ENCODE results near the gene BEGAIN. TPM values are rescaled to one million over a fixed set of nuclear protein-coding genes. Genes with fewer than 3 reads are reported as not detected.

BEGAIN gene
- total and polyA plus RNA-seq, 10 donors = 1.8 to 10.0 (median 5.6) TPM

DNA sequence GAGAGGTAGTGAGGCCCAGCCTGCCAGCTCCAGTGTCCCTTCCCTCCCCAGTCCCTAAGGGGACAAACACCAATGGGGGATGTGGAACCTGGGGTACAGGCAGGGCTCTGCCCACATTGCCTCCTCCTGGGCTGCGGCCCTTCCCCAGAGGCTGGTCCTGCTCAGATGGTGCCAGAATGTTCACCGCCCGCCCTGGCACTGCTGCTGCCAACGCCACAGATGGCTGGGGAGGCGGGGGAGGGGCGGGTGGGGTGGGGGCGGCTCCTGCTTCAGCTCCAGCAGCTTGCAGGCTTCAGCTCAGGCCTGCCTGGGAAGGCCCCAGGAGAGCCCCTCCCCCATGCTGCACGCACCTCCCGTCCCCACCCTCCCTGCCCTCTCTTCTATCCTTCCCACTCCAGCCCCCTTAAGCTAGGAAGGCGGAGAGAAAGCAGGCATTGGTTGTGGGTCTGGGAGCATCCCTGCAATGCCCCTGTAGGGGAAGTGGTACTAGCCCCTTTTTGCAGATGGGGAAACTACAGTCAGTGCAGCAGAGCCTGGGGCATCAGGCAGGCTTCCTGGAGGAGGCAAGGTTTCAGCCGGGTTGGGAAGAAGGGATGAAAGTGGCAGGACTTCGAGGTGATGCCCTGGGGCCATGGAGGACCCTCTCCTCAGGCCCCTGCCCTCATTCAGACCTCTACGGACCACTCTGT is 2.0 kb upstream of the BEGAIN start:
- no peak overlapping the region for H3K27ac ChIP-seq
- H3K4me1 ChIP-seq = peaks cover 6 to 21% (median 14%) of the 10 kb centered on the region in 6 donors
- TF ChIP-seq, protein P1, sequence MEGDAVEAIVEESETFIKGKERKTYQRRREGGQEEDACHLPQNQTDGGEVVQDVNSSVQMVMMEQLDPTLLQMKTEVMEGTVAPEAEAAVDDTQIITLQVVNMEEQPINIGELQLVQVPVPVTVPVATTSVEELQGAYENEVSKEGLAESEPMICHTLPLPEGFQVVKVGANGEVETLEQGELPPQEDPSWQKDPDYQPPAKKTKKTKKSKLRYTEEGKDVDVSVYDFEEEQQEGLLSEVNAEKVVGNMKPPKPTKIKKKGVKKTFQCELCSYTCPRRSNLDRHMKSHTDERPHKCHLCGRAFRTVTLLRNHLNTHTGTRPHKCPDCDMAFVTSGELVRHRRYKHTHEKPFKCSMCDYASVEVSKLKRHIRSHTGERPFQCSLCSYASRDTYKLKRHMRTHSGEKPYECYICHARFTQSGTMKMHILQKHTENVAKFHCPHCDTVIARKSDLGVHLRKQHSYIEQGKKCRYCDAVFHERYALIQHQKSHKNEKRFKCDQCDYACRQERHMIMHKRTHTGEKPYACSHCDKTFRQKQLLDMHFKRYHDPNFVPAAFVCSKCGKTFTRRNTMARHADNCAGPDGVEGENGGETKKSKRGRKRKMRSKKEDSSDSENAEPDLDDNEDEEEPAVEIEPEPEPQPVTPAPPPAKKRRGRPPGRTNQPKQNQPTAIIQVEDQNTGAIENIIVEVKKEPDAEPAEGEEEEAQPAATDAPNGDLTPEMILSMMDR (IDR thresholded peaks at IDR 0.05 in 8 of 11, conservative IDR thresholded peaks at IDR 0.05 in 3 of 11) = no peak
- no peak for TF ChIP-seq POLR2AphosphoS5 (IDR thresholded peaks at IDR 0.05)
- TF ChIP-seq POLR2A (IDR thresholded peaks at IDR 0.05) = no peak
- no peaks in the 10 kb centered on the region for H3K36me3 ChIP-seq
- intact Hi-C loops (cut with DNase I; ENCODE audit: low total_unique reads) = no loop called here
- H3K9me3 ChIP-seq = no peaks in the 10 kb centered on the region
- no peak overlapping the region for H3K4me3 ChIP-seq
- peaks cover 0 to 71% (median 26%) of the 10 kb centered on the region in 7 donors for H3K27me3 ChIP-seq (replicated peaks in 1 of 7)
- WGBS, 5 donors = 74 to 84% (median 79%) methylated on average over 6 to 13 of the region's 13 CpGs
- peak; percentile 40 for DNase-seq

DNA sequence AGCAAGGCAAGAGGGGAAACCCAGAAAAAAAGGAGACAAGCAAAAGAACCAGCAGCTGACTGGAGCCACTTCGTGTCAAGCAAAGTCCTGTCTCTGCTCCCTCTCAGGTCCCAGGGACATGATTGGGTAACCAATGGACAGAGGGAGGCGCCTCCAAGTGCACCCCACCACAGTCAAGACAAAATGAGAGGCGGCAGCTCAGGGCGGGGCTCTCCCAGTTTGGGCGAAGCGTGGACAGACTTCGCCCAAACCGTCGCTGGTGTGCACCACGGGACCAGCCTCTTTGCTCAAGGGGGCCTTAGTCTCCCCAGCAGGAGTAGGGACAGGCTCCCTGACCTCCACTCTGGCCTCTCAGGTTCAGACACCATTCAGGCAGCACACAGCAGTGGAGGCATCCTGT is 1.5 kb upstream of the BEGAIN start:
- 65 to 88% (median 79%) methylated on average over 4 to 10 of the region's 10 CpGs for WGBS, 5 donors
- peak; percentile 54 for DNase-seq

DNA sequence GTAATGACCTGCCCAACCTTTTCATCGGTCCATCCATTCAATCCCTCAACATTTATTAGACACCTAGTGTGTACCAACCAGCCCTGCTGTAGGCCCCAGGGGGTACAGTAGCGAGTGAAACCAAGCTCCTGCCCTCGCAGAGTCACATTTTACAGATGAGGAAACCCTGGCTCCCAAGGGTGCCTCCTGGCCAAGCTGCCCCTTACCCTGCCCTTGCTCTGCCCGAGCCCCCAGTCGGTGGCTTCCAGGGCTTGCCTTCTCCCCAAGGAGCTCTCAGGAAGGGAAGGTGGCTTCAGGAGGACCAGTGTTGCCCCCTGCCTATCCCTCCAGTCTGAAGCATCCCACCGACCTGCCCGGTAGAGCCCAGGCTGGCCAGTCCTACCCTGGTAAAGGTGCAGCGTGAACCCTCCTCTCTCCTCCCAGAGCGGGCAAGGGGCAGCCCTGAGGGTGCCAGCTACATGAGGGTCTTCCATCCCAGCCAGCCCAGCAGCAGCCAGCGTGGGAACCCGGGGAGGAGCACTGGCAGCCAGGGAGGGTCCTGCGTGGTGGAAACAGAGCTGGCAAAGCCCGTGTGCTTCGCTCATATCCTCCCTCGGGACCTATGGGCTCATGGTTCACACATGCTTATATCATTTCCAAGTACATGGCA is 670 bp upstream of the BEGAIN start:
- no peaks in the 10 kb centered on the region for H3K9me3 ChIP-seq
- intact Hi-C loops (cut with DNase I; ENCODE audit: low total_unique reads) = no loop called here
- peak overlapping the region in 1 of 8 donors; percentile 72 for H3K4me3 ChIP-seq
- no peaks in the 10 kb centered on the region for H3K36me3 ChIP-seq
- H3K4me1 ChIP-seq = peaks cover 6 to 21% (median 14%) of the 10 kb centered on the region in 6 donors
- peaks cover 0 to 63% (median 26%) of the 10 kb centered on the region in 7 donors for H3K27me3 ChIP-seq (replicated peaks in 1 of 7)
- TF ChIP-seq, protein P1 (IDR thresholded peaks at IDR 0.05 in 8 of 11, conservative IDR thresholded peaks at IDR 0.05 in 3 of 11) = no peak
- TF ChIP-seq POLR2AphosphoS5 (IDR thresholded peaks at IDR 0.05) (no peak), POLR2A (IDR thresholded peaks at IDR 0.05) (no peak)
- peak; percentile 41 for DNase-seq
- no peak overlapping the region for H3K27ac ChIP-seq
- 49 to 65% (median 56%) methylated on average over 12 to 15 of the region's 15 CpGs for WGBS, 5 donors

More for the DNA sequence above, 1.5 kb upstream of the BEGAIN start:
- intact Hi-C loops (cut with DNase I; ENCODE audit: low total_unique reads) = no loop called here
- Histone ChIP-seq H3K36me3 (no peaks in the 10 kb centered on the region), H3K9me3 (no peaks in the 10 kb centered on the region), H3K27ac (no peak overlapping the region), H3K27me3 (replicated peaks in 1 of 7) (peaks cover 0 to 66% (median 26%) of the 10 kb centered on the region in 7 donors), H3K4me1 (peaks cover 6 to 21% (median 14%) of the 10 kb centered on the region in 6 donors), H3K4me3 (no peak overlapping the region)
- no peak for TF ChIP-seq POLR2AphosphoS5 (IDR thresholded peaks at IDR 0.05)
- TF ChIP-seq, protein P1 (IDR thresholded peaks at IDR 0.05 in 8 of 11, conservative IDR thresholded peaks at IDR 0.05 in 3 of 11) = no peak
- no peak for TF ChIP-seq POLR2A (IDR thresholded peaks at IDR 0.05)

All from spleen (tissue), 11 donors.